HepG2 (cell line): Measurements from ENCODE around the gene TEKTIP1. TPM values are rescaled to one million over a fixed set of nuclear protein-coding genes. Genes with fewer than 3 reads are reported as not detected.
A peak's percentile ranks its signal among the peaks of the same experiment; 100 is the strongest.

ENCODE experiments used
- AGO2 ChIP-seq: fragments of 200-400 bp; formaldehyde crosslinking; optimal IDR thresholded peaks from 2 replicates; pipeline ENCODE3; 2017; ENCODE audit warnings: mild to moderate bottlenecking, low read depth, low read length, moderate library complexity
- CBX2 ChIP-seq, 2 experiments: fragments of 200-600 bp in 1 of 2; sonication (generic); formaldehyde crosslinking in 1 of 2; IDR thresholded peaks; 2 replicates each; pipeline versions ENCODE4 v1.7.0 to v1.8.1; 2018 to 2022; ENCODE audit warnings: low read depth in 2 of 2, low read length in 1 of 2, mild to moderate bottlenecking in 1 of 2, missing genetic modification reagents in 1 of 2
- HCFC1 ChIP-seq: fragments of 150-350 bp; IDR thresholded peaks from 2 replicates; pipeline ENCODE4 v1.6.1; 2014; ENCODE audit warnings: low read depth, low read length
- KAT7 ChIP-seq: IDR thresholded peaks from 2 replicates; pipeline ENCODE4 v1.6.1; 2018; ENCODE audit warnings: borderline replicate concordance, missing compliant biosample characterization
- MLLT10 ChIP-seq: sonication (generic); formaldehyde crosslinking; IDR thresholded peaks from 2 replicates; pipeline ENCODE4 v1.4.0; 2020; ENCODE audit warnings: missing genetic modification reagents
- NAIF1 ChIP-seq: sonication (generic); formaldehyde crosslinking; IDR thresholded peaks from 2 replicates; pipeline ENCODE4 v1.5.0; 2020; ENCODE audit warnings: mild to moderate bottlenecking, missing genetic modification reagents, borderline replicate concordance
- NCOA5 ChIP-seq: sonication (generic); formaldehyde crosslinking; IDR thresholded peaks from 2 replicates; pipeline ENCODE4 v1.4.0; 2020; ENCODE audit warnings: missing genetic modification reagents
- NFE2 ChIP-seq: sonication (generic); formaldehyde crosslinking; IDR thresholded peaks from 2 replicates; pipeline ENCODE4 v1.4.0; 2020; ENCODE audit warnings: missing genetic modification reagents
- NFIC ChIP-seq: IDR thresholded peaks from 2 replicates; pipeline ENCODE4 v1.6.1; 2012; ENCODE audit warnings: mild to moderate bottlenecking, low read length, inconsistent platforms
- PRDM15 ChIP-seq: sonication (generic); formaldehyde crosslinking; IDR thresholded peaks from 2 replicates; pipeline ENCODE4 v1.4.0; 2020; ENCODE audit warnings: missing genetic modification reagents
- RAD51 ChIP-seq: fragments of 450-650 bp; IDR thresholded peaks from 2 replicates; pipeline ENCODE4 v1.6.1; 2016; ENCODE audit warnings: borderline replicate concordance
- THAP7 ChIP-seq: sonication (generic); formaldehyde crosslinking; IDR thresholded peaks from 2 replicates; pipeline ENCODE4 v1.8.1; 2023; ENCODE audit warnings: mild to moderate bottlenecking, missing genetic modification reagents
- XBP1 ChIP-seq: sonication (generic); formaldehyde crosslinking; IDR thresholded peaks from 2 replicates; pipeline ENCODE4 v1.5.0; 2020; ENCODE audit warnings: missing genetic modification reagents
- ZBTB39 ChIP-seq: sonication (generic); formaldehyde crosslinking; IDR thresholded peaks from 2 replicates; pipeline ENCODE4 v1.5.0; 2020; ENCODE audit warnings: missing genetic modification reagents
- ZBTB7A ChIP-seq: sonication (generic); formaldehyde crosslinking; IDR thresholded peaks from 2 replicates; pipeline ENCODE4 v1.8.0; 2022; ENCODE audit warnings: mild to moderate bottlenecking, missing genetic modification reagents
- ZNF280D ChIP-seq: sonication (generic); formaldehyde crosslinking; IDR thresholded peaks from 2 replicates; pipeline ENCODE4 v1.5.1; 2020; ENCODE audit warnings: mild to moderate bottlenecking, missing genetic modification reagents
- ZNF460 ChIP-seq: sonication (generic); formaldehyde crosslinking; IDR thresholded peaks from 2 replicates; pipeline ENCODE4 v1.5.1; 2020; ENCODE audit warnings: missing genetic modification reagents, mild to moderate bottlenecking, borderline replicate concordance
- ZNF567 ChIP-seq: sonication (generic); formaldehyde crosslinking; IDR thresholded peaks from 2 replicates; pipeline ENCODE4 v1.8.1; 2023; ENCODE audit warnings: mild to moderate bottlenecking, missing genetic modification reagents, borderline replicate concordance
- ZNF878 ChIP-seq: sonication (generic); formaldehyde crosslinking; IDR thresholded peaks from 2 replicates; pipeline ENCODE4 v1.8.1; 2023; ENCODE audit warnings: mild to moderate bottlenecking, missing genetic modification reagents, moderate library complexity
- ZSCAN29 ChIP-seq: sonication (generic); formaldehyde crosslinking; conservative IDR thresholded peaks from 2 replicates; pipeline ENCODE4 v1.4.0; 2020; ENCODE audit warnings: mild to moderate bottlenecking, missing genetic modification reagents
- polyA plus RNA-seq, 8 experiments: library from polyadenylated mRNA; depleted of rRNA in 3 of 8; stranded (reverse) in 7 of 8; unstranded in 1 of 8; fragments of >200 nt; fragmentation: Illumina TruSeq in 4 of 8; extraction: Trizol in 4 of 8; gene quantifications; 2 replicates each; pipeline versions ENCODE4 v1.2.1 to v1.2.3, GENCODE V29; 2011 to 2016; ENCODE audit warnings: low read depth in 4 of 8, missing spikeins in 1 of 8, mixed read lengths in 1 of 8; ENCODE audit not compliant: insufficient read depth in 1 of 8
- total RNA-seq, 5 experiments: library from RNA; depleted of rRNA; stranded (reverse); fragments of >200 nt; fragmentation: Illumina TruSeq; extraction: Trizol; gene quantifications; 2 replicates each; pipeline ENCODE4 v1.2.3, GENCODE V29; 2016; ENCODE audit warnings: low read depth in 1 of 5

TEKTIP1 gene
- total and polyA plus RNA-seq, 2 of the 13 experiments (the other 11 are each of a cell fraction or from before 2014, with no cell fraction given): not detected

- TF ChIP-seq ZNF280D (0 out of 2 replicates have a peak, but pooled peaks have one; percentile 64), ZBTB39 (CRISPR knock-in tag) (no peak; the same call in 1 of the 2 replicates), ZNF567 (CRISPR knock-in tag) (0 out of 2 replicates have a peak, but pooled peaks have one; percentile 17), HCFC1 (peak; percentile 36; the same call in 1 of the 2 replicates), PRDM15 (CRISPR knock-in tag) (no peak), RAD51 (peak; percentile 94), ZBTB7A (CRISPR knock-in tag) (no peak), NAIF1 (CRISPR knock-in tag) (no peak; the same call in 1 of the 2 replicates), MLLT10 (CRISPR knock-in tag) (no peak), AGO2 (peak; percentile 61), THAP7 (CRISPR knock-in tag) (peak; percentile 89; the same call in 1 of the 2 replicates), NCOA5 (CRISPR knock-in tag) (no peak), KAT7 (peak; percentile 98), XBP1 (CRISPR knock-in tag) (0 out of 2 replicates have a peak, but pooled peaks have one; percentile 33), ZNF460 (CRISPR knock-in tag) (no peak), NFIC (peak; percentile 74; the same call in 1 of the 2 replicates), ZNF878 (CRISPR knock-in tag) (peak; percentile 65; the same call in 1 of the 2 replicates), NFE2 (CRISPR knock-in tag) (no peak), ZSCAN29 (CRISPR knock-in tag) (0 out of 2 replicates have a peak, but pooled peaks have one; percentile 61), CBX2 (IDR thresholded peaks at IDR 0.05; ENCODE audit: low read depth, low read length) (no peak), CBX2 (CRISPR knock-in tag; IDR thresholded peaks at IDR 0.05; ENCODE audit: low read depth) (no peak)
These were observed 38.4 kb upstream of the TEKTIP1 start, which contains the start of gene DOHH (continued) for GRCh38 chr19:3500429-3501101.
